Measurements from ENCODE around the gene FBXW4. TPM values are rescaled to one million over a fixed set of nuclear protein-coding genes. Genes with fewer than 3 reads are reported as not detected.

Gene FBXW4
- total RNA-seq, 6 experiments from 2014 or later = 15.1 to 29.5 (median 25.6) TPM

GRCh38 chr10:101572785-101573184, 122.2 kb downstream of the FBXW4 start:
- no peak overlapping the region for H3K27ac ChIP-seq
- ATAC-seq (no peak), DNase-seq (no peak)
- peaks cover 0 to 6% (median 0%) of the 10 kb centered on the region in 4 donors for H3K9me3 ChIP-seq
- H3K36me3 ChIP-seq = no peaks in the 10 kb centered on the region
- intact Hi-C loops (cut with DNase I) = no loop called here
- TF ChIP-seq POLR2A (IDR thresholded peaks at IDR 0.05) (no peak), CTCF (IDR thresholded peaks at IDR 0.05) (no peak)
- H3K27me3 ChIP-seq = peaks cover 0 to 8% of the 10 kb centered on the region in 2 donors
- H3K4me1 ChIP-seq = peaks cover 0 to 12% (median 3%) of the 10 kb centered on the region in 4 donors
- WGBS (ENCODE audit: insufficient coverage, low coverage, low lambda C conversion rate, missing lambda C conversion rate) = 100% methylated on average over 1 of the region's 2 CpGs
- no peak overlapping the region for H3K4me3 ChIP-seq

- TF ChIP-seq CTCF (IDR thresholded peaks at IDR 0.05) (no peak), POLR2A (IDR thresholded peaks at IDR 0.05) (no peak)
- H3K9me3 ChIP-seq = peaks cover 0 to 6% (median 0%) of the 10 kb centered on the region in 4 donors
- no peaks in the 10 kb centered on the region for H3K36me3 ChIP-seq
- peaks cover 0 to 8% of the 10 kb centered on the region in 2 donors for H3K27me3 ChIP-seq
- DNase-seq = no peak
- no peak for ATAC-seq
- peaks cover 0 to 12% (median 3%) of the 10 kb centered on the region in 4 donors for H3K4me1 ChIP-seq
- no peak overlapping the region for H3K27ac ChIP-seq
- H3K4me3 ChIP-seq = no peak overlapping the region
- intact Hi-C loops (cut with DNase I) = no loop called here
- 96% methylated on average over 4 of the region's 7 CpGs for WGBS (ENCODE audit: insufficient coverage, low coverage, low lambda C conversion rate, missing lambda C conversion rate)
These were observed 122.8 kb downstream of the FBXW4 start for GRCh38 chr10:101572126-101572525.

GRCh38 chr10:101571271-101571925, 123.6 kb downstream of the FBXW4 start:
- Histone ChIP-seq H3K27ac (no peak overlapping the region), H3K4me3 (no peak overlapping the region), H3K27me3 (peaks cover 0 to 11% of the 10 kb centered on the region in 2 donors), H3K36me3 (no peaks in the 10 kb centered on the region), H3K4me1 (peaks cover 0 to 12% (median 3%) of the 10 kb centered on the region in 4 donors), H3K9me3 (peaks cover 0 to 6% (median 0%) of the 10 kb centered on the region in 4 donors)
- 50% methylated on average over 1 of the region's 8 CpGs for WGBS (ENCODE audit: insufficient coverage, low coverage, low lambda C conversion rate, missing lambda C conversion rate)
- TF ChIP-seq POLR2A (IDR thresholded peaks at IDR 0.05) = no peak
- no peak for TF ChIP-seq CTCF (IDR thresholded peaks at IDR 0.05)
- intact Hi-C loops (cut with DNase I) = no loop called here
- DNase-seq = no peak
- ATAC-seq = no peak

GRCh38 chr10:101570428-101571270, 124.3 kb downstream of the FBXW4 start:
- TF ChIP-seq POLR2A (IDR thresholded peaks at IDR 0.05) (no peak), CTCF (IDR thresholded peaks at IDR 0.05) (no peak)
- peaks cover 0 to 13% of the 10 kb centered on the region in 2 donors for H3K27me3 ChIP-seq
- H3K27ac ChIP-seq = no peak overlapping the region

More at GRCh38 chr10:101570428-101571270, 124.3 kb downstream of the FBXW4 start:
- Histone ChIP-seq H3K36me3 (no peaks in the 10 kb centered on the region), H3K4me1 (peaks cover 0 to 12% (median 3%) of the 10 kb centered on the region in 4 donors), H3K9me3 (peaks cover 0 to 6% (median 0%) of the 10 kb centered on the region in 4 donors), H3K4me3 (peak overlapping the region; percentile 43 to 52 (median 50))
- ATAC-seq (peak; percentile 17 to 35 (median 26)), DNase-seq (no peak)
- intact Hi-C loops (cut with DNase I) = no loop called here
- WGBS (ENCODE audit: insufficient coverage, low coverage, low lambda C conversion rate, missing lambda C conversion rate) = 15% methylated on average over 5 of the region's 37 CpGs

Data from right lobe of liver (tissue), 6 donors.